HG02973 (cell line): ENCODE measurements around the gene STAT2.
"Not testable (repeated sequence)": the region's sequence is repeated elsewhere in the genome, so short reads cannot be mapped to it uniquely, and the experiment has no call there.

Experiments used
- ATAC-seq: cut with Tn5 transposase; IDR thresholded peaks from one replicate; pipeline ENCODE4 v1.9.1; 2021; ENCODE audit warnings: moderate library complexity; ENCODE audit not compliant: unreplicated experiment

The STAT2 gene

DNA sequence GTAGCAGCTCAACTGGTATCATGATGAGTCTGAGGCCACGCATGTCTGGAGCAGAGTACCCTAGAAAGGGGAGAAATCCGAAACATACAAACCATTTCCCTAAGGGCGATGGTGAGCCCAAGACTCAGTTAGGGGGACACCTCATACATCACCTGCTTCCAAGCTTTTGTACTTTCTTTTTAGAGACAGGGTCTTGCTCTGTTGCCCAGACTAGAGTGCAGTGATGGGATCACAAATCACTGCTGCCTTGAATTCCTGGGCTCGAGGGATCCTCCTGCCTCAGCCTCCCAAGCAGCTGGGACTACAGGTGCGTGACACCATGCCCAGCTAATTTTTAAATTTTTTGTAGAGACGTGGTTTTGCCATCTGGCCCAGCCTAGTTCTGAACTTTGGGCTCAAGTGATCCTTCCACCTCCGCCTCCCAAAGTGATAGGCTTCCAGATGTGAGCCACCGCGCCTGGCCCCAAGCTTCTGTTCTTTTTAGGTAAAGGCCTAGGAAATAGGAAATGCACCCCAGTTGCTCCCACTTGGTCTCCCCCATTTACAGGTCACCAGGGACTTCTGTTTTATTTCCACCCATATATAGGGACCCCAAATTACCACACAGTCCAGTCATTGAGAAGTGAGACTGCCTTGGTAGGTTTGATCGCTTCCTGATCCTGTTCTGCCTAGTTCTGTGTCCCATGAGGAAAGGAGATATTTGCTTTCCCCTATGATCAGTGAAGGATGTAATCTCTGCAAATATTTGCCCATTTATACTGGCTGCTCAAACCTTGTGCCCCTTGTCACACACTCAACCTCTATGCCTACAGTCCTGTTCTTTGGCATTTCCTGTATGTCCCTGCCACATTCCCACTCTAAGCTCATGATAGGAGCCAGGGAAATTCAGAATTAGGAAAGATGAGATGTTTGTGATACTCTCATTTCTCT lies 2.5 kb upstream of the STAT2 start, which contains the start of gene APOF:
Gene APOF (minus strand): TSS at position 728 of the 930 bp plus-strand sequence. CDS start 112 bp downstream, at position 616.
- no peak for ATAC-seq

DNA sequence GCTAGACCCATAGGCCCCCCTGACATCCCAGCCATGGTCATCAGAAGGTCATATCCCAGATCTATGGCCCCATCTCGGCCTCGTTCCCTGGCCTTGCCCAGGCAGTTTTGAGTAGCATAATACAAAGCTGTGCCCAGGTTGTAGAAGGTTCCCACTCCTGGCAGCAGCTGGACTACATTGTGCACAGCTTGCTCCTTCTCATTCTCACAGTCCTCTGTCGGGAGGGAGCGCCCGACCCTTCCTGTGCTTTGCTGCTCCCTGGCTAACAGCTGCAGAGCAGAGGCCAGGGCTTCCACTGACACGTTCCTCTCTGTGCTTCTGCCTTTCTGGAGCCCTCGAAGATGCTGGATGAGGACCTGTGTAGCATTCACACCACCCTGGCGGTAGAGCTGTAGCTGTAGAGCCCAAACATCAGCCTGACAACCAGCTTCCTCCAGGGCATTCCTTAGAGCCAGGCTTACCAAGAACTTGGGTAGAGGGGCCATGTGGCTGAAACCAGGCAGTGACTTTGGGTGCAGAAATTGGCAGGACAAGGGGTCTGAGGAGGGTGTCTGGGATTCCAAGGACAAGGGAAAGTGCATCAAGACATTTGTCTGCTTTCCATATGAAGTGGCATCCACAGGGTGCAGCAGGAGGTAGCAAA lies 1.7 kb upstream of the STAT2 start:
- no peak for ATAC-seq

DNA sequence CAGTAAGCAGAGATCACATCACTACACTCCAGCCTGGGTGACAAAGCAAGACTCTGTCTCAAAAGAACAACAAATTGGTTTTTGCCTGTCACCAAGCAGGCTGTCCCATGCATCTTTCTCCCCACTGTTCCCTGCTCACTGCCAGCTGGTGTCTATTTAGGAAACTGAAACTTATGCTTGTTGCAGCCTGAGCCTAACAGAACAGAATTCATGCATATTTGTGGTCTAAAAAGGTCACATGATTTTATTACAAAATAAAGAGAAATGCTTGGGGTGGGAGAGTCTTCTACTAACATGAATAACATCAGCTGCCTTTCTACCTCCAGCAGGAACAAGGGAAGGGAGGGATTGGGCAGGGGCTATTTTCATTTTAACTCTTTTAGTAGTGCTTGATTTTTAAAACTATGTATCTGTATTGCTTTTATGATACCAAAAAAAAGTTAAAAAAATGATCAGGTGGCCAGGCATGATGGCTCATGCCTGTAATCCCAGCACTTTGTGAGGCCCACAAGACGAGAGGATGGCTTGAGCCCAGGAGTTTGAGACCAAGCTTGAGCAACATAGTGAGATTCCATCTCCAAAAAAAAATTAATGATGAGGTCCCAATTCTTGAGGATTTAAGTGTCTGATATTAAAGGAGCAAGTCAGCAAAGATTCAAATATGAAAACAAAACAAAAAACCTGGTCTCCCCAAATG lies 923 bp downstream of the STAT2 start:
- ATAC-seq: no peak

DNA sequence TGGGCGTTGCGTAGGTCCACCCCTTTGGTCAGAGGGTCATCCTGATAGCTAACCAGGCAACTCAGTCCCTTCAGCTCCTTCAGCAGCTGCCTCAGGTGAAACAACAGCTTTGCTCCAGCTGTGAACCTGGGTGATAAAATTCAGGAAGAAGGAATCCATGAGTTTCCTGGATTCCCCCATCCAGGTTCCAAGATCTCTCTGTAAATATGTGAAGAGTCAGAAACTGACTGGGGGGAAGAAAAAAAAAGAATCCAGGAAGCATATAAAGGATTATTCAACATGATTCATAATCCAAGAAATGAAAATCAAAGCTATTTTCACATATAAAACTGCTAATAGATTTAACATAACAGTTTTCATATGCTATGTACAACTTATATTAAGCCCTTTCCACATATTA lies 8.6 kb downstream of the STAT2 start:
- ATAC-seq: no peak

DNA sequence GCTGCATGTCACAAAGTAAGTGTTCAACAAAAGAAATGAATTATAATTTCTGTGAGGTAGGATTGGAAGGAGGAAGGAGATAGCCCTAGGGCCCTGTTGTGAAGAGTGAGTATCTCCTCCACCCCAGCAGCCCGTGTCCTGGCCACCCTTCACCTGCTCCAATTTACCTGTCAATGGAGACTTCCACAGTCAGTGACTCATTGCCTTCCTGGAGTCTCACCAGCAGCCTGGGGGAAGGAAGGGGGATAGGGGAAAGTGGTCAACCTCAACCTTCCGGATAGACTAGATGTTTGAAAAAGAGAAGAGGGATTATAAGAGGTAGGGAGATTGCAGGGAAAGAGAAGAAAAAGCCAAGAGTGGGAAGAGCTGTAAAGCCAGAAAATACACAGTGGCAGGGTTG lies 9.2 kb downstream of the STAT2 start:
- ATAC-seq: no peak

DNA sequence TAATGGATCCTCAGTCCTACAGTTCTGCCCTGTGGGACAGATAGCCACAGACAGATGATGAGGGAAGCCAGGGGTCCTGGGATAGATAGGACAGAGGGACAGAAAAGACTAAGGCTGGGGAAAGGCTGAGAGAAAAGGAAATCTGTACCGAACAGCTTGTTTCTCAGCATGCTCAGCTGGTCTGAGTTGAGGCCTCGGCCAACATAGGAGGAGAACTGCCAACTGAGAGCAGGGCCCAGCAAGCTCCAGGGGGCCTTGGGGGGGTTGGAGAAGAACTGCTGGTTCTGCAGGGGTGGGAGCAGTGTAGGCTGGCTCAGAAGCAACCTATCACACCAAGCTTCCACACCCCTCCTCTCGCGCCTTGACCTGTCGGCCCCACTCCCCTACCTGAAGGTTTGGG lies 11.1 kb downstream of the STAT2 start:
- ATAC-seq: no peak

DNA sequence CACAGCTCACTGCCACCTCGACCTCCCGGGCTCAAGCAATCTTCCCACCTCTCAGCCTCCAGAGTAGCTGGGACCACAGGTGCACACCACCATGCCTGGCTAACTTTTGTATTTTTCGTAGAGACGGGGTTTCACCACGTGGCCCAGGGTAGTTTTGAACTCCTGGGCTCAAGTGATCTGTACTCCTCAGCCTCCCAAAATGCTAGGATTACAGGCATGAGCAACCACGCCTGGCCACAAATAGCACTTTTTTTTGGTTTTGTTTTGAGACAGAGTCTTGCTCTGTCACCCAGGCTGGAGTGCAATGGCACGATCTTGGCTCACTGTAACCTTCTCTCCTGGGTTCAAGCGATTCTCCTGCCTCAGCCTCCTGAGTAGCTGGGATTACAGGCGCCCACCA lies 12.7 kb downstream of the STAT2 start:
- not testable (repeated sequence) for ATAC-seq

DNA sequence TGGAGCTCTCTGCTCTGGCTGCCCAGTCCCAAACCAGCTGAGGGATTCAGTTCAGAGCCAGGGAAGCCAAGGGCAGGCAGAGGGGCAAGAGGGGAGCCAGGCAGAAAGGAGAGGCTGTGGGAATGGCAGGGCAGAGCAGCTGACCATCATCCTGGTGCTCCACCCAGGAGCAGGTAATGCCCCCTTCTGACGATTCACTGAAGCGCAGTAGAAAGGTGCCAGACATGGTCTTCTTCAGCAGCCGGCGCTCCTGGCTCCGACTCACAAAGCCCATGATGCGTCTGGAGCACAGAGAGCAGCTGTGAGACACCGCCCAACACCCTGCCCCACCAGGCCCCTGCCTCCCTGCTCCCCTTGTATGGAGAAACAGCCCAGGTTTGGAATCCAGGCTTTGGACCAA lies 13.2 kb downstream of the STAT2 start:
- no peak for ATAC-seq

DNA sequence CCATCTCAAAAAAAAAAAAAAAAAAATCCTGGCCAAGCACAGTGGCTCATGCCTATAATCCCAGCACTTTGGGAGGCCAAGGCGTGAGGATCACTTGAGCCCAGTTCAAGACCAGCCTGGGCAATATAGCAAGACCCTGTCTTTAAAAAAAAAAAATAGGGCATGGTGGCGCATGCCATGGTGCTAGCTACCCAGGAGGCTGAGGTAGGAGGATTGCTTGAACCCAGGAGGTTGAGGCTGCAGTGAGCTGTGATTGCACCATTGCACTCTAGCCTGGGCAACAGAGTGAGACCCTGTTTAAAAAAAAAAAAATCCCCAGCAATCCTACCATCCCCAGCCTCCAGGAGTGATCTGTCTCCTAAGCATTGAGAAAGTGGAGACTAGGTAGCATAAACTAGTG lies 17.6 kb downstream of the STAT2 start:
- ATAC-seq: not testable (repeated sequence)

DNA sequence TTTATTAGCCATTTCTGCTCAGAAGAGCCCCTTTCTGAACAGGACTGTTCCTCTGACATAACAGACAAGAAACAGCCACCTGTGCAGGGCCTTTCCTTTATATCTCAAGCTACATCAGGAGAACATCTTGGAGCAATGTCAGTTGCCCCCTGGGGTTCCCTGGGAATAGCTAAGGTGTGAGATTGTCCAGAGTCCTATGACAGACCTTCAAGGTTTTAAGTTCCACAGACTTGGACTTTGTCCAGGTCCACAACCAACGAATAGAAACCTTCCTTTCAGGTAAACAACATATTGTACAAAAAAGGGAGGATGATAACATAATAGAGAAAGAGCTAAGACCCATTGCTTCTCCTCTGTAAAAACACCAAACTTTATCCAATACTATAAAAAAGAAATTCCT lies 18.3 kb downstream of the STAT2 start:
- ATAC-seq: no peak

DNA sequence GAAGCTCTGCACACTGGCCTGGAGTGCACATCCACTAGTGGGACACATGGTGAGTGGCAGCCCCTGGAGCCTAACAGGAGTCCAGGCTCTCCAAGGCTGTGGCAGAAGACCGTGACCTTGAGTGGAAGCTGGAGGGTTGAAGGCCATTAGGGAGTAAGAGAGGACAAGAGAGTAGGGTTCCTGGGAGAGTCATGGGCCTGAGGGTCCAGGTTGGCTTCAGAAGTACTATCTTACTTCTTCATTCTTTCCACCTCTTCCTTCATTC lies 20.8 kb downstream of the STAT2 start:
- no peak for ATAC-seq

DNA sequence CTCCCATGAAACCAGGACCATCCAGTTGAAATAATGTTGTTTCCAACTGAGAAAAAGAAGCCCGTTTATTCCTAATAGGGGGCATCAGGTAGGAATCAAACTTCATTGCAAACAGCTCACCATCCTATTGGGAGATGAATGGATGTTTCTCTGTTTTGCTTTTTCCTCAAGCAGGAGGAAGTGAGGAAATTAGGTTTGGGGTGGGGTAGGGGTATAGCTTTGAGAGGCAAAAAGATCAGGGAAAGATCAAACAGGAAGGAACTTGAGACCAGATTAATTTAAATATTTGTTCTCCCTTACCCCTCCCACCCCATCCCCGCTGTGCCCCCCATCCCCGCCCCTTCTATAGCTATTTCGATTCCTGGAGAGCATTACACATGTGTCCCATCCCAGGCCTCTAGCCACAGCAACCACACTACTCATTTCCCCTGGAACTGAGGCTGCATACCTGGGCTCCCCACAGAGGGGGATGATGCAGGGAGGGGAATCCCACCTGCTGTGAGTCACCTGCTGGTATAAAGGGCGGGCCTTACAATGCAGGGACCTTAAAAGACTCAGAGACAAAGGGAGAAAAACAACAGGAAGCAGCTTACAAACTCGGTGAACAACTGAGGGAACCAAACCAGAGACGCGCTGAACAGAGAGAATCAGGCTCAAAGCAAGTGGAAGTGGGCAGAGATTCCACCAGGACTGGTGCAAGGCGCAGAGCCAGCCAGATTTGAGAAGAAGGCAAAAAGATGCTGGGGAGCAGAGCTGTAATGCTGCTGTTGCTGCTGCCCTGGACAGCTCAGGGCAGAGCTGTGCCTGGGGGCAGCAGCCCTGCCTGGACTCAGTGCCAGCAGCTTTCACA lies 21.4 kb downstream of the STAT2 start, which contains the start of gene IL23A:
Gene IL23A (plus strand): TSS at position 577 of the 850 bp plus-strand sequence. CDS start 161 bp downstream, at position 738.
- ATAC-seq: peak; percentile 34

DNA sequence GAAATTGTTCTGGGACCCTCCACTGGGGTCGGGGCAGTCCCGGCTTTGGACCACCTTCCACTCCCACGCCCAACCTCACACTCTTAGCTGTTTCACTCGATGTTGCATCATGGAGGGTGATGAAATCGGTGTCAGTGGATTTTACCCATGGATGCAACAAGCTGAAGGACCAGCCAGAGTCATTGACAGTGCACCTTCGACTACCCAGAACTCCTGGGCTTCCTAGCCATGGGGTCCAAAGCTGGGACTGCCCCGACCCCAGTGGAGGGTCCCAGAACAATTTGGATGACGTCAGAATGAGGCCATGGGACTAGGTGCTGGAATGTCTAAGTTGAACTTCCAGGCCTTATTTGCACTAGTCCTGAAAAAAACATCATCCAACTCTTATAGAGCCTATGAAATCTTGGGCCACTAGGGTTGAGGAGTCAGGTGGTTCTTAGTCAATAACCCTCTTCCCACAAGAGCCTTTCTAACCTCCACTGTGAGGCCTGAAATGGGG lies 22.1 kb downstream of the STAT2 start:
- ATAC-seq: no peak

DNA sequence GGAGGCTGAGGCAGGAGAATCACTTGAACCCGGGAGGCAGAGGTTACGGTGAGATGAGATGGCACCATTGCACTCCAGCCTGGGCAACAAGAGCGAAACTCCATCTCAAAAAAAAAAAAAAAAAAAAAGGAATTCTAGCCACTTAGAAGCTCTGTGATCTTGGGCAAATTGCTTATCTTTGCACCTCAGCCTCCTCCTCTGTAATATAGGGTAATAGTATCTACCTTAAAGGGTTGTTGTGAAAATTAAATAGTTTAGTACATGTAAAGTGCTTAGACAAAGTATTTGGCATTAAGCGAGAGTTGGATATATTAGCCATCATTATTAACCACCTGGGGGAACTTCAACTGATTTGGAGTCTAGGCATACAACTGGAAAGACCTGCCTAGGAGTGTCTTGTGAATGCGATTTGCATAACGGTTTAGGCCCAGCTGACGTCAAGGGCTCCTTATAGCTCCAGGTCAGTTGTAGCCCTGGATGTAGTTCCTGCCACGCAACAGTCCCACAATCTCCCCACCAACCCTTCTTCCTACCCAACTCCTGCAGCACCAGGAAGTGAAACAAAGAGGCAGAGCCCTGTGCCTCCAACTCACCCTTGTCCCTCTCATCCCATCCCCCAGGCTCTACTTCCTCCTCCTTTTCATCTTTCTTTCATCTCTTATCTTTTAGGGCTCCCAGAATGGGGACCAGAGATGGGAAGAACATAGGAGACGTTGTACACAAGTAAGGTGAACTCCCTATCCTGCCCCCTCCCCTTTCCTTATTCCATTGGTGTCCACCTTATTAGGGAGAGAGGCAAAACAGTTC lies 23.3 kb downstream of the STAT2 start:
- ATAC-seq: no peak

DNA sequence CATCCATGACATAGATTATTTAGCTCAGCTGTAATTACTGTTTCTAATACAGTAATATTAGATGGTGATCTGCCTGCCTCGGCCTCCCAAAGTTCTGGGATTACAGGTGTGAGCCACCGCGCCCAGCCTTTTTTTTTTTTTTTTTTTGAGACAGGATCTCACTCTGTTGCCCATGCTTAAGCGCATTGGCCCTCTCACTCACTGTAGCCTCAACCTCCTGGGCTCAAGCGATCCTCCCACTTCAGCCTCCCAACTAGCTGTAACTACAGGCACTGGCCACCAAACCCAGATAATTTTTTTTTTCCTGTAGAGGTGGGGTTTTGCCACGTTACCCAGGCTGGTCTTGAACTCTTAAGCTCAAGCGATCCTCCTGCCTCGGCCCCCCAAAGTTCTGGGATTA lies 24.4 kb downstream of the STAT2 start:
- not testable (repeated sequence) for ATAC-seq

DNA sequence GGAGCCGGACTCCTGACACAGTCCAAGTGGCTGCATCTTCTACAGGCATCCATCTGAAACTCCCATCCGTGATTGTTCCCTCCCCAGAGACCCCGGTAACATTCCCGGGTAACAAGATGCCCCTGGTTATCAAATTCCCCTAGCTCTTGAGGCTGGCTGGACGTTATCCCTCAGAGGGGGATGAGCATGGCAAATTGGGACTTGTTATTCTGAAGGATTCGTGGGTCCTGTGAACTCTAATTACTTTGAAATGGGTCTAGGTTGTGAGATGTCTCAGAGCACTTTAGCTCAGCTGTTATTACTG lies 25.5 kb downstream of the STAT2 start:
- ATAC-seq: no peak

DNA sequence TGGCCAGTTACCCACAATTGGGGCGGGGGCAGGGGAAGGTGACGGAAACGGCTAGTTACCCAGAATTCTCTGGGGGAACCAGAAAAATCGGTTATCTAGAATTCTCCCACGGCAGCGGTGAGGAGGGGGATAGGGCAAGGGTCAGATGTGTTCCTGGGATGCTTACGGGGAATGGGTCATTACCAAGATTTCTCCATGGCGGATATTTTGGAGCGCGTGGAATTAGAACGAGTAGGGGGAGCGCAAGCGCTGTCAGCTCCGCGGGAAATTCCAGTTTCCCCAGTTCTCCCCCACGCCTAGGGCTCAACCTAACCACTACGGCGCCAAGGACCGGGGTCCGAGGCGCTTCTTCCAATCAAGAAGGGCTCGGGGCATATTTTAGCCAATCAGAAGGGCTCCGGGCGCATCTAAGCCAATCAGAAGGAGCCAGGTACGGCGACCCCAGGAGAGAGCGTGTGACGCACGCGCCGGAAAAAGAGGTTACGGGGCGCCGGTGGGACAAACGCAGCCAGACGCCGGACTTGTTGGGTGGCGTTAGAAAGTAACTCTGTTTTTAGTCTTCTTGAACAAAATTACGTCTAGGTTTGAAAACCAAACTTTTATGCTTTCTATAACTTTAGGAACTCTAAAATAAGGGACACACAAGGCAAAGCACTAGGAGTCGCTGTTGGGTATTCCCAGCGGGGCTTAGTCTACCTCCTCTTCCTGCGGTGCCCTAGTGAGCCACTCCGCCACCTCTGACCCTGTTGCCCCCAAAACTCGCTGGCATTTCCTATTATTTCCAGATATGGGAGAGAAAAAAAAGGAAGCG lies 26.0 kb downstream of the STAT2 start, which contains the start of gene PAN2:
Gene PAN2 (minus strand): TSS at position 322 of the 811 bp plus-strand sequence. CDS start 906 bp downstream, outside the sequence.
- ATAC-seq: peak; percentile 80

DNA sequence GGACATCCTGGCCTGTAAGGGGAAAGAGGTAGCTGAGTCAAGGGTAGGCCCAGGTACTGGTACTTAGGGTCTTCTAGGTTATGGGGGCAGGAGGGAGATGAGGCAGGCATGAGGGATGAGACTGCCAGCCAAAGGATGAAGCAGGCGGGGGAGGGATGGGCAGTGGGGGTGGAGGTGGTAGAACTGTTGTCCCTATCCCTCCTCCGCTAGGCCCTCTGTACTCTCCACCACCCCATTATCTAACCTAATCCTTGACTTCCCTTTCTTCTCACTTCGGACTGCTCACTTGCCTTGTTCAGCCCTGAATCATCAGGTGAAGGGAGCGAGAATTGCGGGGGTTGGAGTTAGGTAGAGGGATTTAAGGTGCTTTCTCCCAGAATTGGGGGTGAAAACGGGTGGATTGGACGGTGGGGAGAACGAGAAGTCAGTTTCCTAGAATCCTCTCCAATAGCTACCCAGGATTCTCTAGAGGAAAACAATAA lies 26.7 kb downstream of the STAT2 start:
- ATAC-seq: no peak
